ENCODE data around the gene DPP10.

DNA sequence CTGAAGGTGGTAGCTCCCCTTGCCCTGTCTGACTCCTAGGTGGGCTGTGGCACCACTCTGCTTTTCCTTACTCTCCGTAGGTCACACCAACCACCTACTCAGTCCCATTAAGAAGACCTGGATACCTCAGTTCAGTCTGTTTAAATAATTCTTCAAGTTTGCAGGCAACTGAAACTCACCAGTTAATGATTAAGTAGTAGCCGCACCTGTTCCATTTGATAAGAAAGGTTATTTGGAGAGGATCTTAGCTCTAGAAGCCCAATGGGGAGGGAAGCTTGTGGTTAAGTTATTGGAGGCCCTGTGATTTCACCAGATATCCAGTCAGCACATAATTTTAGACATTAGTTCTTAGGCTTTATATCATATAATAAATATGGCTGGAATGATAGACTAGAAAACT, 1193.0 kb downstream of the DPP10 start:
- TF ChIP-seq, protein P1, sequence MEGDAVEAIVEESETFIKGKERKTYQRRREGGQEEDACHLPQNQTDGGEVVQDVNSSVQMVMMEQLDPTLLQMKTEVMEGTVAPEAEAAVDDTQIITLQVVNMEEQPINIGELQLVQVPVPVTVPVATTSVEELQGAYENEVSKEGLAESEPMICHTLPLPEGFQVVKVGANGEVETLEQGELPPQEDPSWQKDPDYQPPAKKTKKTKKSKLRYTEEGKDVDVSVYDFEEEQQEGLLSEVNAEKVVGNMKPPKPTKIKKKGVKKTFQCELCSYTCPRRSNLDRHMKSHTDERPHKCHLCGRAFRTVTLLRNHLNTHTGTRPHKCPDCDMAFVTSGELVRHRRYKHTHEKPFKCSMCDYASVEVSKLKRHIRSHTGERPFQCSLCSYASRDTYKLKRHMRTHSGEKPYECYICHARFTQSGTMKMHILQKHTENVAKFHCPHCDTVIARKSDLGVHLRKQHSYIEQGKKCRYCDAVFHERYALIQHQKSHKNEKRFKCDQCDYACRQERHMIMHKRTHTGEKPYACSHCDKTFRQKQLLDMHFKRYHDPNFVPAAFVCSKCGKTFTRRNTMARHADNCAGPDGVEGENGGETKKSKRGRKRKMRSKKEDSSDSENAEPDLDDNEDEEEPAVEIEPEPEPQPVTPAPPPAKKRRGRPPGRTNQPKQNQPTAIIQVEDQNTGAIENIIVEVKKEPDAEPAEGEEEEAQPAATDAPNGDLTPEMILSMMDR (IDR thresholded peaks at IDR 0.05), result no peak
- no peak for TF ChIP-seq POLR2A (IDR thresholded peaks at IDR 0.05)

Measured in esophagus squamous epithelium (tissue), 4 donors.